H1 (cell line): ENCODE measurements around the gene GALNT17.

Experiments
- ATF2 ChIP-seq: IDR thresholded peaks from 2 replicates; pipeline ENCODE4 v1.6.1; 2012; ENCODE audit warnings: low read length, inconsistent platforms
- JUND ChIP-seq: IDR thresholded peaks from 2 replicates; pipeline ENCODE4 v1.6.1; 2011; ENCODE audit warnings: mild to moderate bottlenecking, improper control_type of control experiment, low read length
- NRF1 ChIP-seq: IDR thresholded peaks from 2 replicates; pipeline ENCODE4 v1.6.1; 2011; ENCODE audit warnings: mild to moderate bottlenecking, low read depth, low read length, improper control_type of control experiment
- YY1 ChIP-seq: IDR thresholded peaks from 2 replicates; pipeline ENCODE4 v1.6.1; 2011; ENCODE audit warnings: low read depth, mild to moderate bottlenecking, low read length

DNA sequence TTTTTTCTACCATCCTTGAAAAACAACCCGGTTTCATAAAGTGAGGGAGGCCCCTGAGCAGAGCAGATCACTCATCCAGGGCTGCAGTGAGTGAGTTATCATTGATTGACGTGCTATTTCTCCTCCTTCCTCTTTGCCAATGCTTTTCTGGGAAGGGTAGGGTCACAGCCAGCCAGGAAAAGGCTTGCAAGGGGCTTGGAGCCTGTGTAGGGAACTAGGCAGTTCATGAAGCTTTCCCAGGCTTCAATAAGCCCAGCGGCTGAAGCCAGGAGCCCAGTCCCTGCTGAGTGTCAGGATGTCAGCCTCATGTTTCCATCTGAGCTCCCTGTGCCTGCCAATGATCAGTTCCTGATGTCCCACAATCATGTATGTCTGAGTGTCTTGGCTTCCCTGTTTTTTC lies 584.7 kb downstream of the GALNT17 start:
- no peak for TF ChIP-seq NRF1
- no peak for TF ChIP-seq ATF2
- no peak for TF ChIP-seq JUND
- TF ChIP-seq YY1, result no peak
